Amniotic stem cell (primary cell): Measurements from ENCODE around the gene CABP2.
"Not testable (repeated sequence)": the region's sequence is repeated elsewhere in the genome, so short reads cannot be mapped to it uniquely, and the experiment has no call there.

Experiments
- DNase-seq: peaks from one replicate; lab custom pipeline; 2025; lab: John Stamatoyannopoulos, UW

The CABP2 gene

GRCh38 chr11:67476692-67477091, 46.6 kb downstream of the CABP2 start:
- not testable (repeated sequence) for DNase-seq

GRCh38 chr11:67472882-67473281, 50.4 kb downstream of the CABP2 start:
- DNase-seq: no peak

DNA sequence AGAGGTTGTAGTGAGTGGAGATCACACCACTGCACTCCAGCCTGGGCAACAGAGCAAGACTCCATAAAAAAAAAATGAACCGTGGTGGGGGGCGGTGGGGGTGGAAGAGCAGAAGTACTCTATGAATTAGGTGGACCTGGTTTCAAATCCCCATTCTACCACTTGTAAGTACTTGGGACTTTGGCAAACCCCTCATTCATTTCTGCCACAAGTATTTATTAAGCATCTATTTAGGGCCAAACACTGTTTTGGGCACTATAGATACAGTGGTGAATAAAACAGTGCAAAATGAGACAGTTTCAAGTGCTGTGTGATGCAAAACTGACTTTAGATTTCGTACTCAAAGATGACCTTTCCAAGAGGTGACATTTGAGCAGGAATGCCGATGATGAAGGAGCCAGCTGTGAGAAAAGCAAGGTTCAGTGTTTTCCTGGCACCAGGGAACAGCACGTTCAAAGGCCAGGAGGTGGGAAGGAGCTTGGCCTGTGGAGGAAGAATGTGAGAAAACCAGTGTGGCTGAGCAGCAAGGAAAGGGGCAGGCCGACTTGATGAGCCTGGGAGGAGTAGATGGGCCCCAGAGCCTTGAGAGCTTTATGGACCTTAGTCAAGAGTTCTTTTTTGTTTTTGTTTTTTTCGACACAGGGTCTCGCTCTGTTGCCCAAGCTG, 52.8 kb downstream of the CABP2 start:
- no peak for DNase-seq

- DNase-seq: no peak
These were observed 53.8 kb downstream of the CABP2 start for GRCh38 chr11:67469508-67469811.
